Coronary artery (tissue), 2 donors: ENCODE data around the gene IL36G.

ENCODE experiments used
- DNase-seq: peaks from one replicate; pipeline ENCODE4 v3.0.0-alpha.2; 2017; ENCODE audit warnings: low spot score
- H3K27ac ChIP-seq, 2 donors: fragments of 200-600 bp; sonication (generic); one replicate each; pipeline ENCODE4 v1.5.1; 2016 to 2019
- H3K4me3 ChIP-seq: fragments of 200-600 bp; sonication (generic); 2 replicates; pipeline ENCODE4 v1.5.1; 2016; ENCODE audit warnings: mild to moderate bottlenecking, moderate library complexity
- CTCF ChIP-seq: fragments of 200-600 bp; sonication (generic); IDR thresholded peaks from one replicate; pipeline ENCODE4 v1.5.1; 2019; ENCODE audit warnings: antibody characterized with exemption

Gene IL36G

DNA sequence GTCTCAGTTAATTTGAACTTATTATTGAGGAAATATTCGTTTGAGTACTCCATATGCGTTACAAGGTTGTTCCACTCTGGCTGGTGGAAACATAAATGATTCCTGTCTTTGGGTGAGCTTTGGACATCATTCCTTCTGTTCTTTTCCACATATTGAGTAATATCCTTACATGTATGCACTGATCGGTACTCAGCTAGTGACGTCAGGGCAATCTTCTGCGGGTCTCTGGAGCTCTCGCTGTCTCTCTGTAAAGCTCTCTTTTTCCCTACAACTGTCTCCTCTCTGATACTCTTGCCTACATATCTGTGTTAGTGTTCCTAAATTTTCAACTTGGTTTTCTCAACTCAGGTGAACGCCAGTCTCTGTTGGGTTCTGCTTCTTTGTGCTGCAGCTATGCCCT lies 23.4 kb upstream of the IL36G start:
- H3K4me3 ChIP-seq = no peak overlapping the region
- TF ChIP-seq CTCF = no peak
- H3K27ac ChIP-seq = no peak overlapping the region
- DNase-seq = no peak

GRCh38 chr2:112957511-112957910 lies 20.3 kb upstream of the IL36G start:
- DNase-seq = no peak
- H3K4me3 ChIP-seq = no peak overlapping the region
- TF ChIP-seq CTCF = no peak
- no peak overlapping the region for H3K27ac ChIP-seq

DNA sequence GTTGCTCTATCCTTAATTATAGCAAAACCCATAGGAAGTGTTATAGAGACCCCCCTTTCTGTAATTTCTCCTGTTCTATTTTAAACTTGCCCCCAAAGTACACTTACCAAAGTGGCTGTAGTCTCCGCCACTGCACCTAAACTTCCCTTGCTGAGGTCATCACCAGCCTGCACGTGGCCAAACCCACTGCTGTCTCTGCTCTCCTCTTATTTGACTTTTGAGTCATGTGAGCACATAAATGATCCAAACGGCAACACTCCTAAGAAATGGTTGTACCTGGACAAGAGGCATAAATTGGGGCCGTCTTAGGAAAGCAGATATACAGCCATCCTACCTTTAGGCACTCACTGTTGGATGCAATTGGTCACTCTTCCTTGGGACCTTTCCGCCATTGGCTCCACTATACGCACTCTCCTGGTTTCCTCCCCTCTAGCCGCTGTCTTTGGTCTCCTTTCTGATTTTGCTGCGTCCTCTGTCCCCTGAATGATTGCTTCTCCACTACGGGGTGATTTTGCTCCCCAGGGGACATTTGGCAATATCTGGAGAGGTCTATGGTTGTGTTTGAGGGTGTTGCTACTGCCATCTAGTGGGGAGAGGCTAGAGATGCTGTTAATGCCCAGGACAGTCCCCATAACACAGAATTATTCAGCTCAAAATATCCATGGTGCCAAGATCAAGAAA lies 19.2 kb upstream of the IL36G start:
- no peak for DNase-seq
- Histone ChIP-seq H3K4me3 (no peak overlapping the region), H3K27ac (no peak overlapping the region)
- peak; percentile 28 for TF ChIP-seq CTCF

DNA sequence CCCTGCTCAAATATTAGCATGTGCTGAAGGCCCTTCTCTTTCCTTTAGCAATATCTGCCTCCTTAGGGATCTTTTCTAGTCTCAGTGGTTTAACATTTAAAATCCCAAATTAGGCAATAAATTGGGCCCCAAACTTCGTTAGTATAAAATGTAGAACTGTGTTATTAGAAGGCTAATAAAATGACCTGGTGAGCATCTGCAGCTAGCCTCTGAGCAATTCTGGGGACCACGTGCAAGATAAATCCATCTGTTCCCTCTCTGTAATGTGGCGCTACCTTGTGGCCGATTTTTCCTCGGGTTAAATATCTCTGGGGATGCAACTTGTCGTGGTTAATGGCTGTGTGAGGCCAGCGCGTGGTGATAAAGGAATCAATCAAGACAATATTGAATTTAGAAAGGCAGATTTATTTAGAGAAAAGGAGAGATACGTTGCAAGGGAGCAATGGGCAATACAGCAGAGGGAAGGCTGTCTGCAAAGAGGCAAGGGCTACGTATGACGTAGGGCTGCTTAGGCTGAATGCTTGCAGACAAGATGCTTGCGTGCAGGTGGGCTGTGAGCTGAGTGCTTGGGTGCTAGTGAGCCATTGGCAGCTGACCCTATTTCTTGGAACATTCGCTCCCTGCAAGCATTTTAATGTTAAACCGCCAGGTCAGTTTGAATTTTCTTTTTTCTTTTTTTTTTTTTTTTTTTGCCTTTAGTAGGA lies 18.5 kb upstream of the IL36G start:
- no peak overlapping the region for H3K27ac ChIP-seq
- peak; percentile 16 for TF ChIP-seq CTCF
- no peak overlapping the region for H3K4me3 ChIP-seq
- DNase-seq = no peak

- no peak for TF ChIP-seq CTCF
- no peak for DNase-seq
- no peak overlapping the region for H3K4me3 ChIP-seq
- no peak overlapping the region for H3K27ac ChIP-seq
Observed at GRCh38 chr2:112960230-112960825, 17.5 kb upstream of the IL36G start.

DNA sequence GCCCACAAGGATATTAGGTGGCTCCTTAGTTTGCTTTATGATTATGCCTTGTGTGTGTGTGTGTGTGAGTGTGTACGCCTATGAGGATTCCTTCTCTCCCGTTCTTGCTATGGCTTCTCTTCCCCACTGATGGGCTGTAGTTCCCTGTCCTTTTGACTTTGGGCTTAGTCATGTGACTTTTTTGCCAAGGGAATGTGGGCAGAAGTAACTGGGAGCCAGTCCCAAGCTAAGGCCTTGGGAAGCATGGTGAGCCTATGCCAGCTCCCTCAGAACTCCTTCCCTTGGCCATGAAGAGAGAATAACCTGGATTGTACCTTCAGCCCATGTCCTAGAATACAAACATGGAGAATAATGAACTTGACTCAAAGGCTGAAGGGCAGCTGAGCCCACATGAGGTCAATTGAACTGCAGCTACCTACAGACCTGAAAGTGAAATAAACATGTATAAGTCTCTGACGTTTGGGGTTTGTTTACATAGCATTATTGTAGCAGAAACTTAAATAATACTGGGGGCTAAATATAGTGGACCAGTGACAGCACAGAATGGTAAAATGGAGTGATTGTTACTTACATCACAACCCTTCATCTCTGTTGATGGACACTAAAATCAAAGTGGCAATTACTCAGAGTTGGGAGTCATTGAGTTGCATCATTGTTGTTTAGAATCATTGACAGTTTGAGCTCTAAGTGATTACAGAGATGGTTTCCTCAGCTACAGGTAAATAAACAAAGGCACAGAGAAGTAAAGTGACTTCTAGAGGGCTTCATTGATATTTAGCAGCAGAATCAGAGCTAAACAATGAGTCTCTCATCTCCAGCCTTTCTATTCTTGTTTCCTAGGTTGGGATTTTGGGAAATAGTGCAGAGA lies 15.3 kb upstream of the IL36G start:
- Histone ChIP-seq H3K4me3 (no peak overlapping the region), H3K27ac (no peak overlapping the region)
- no peak for DNase-seq
- TF ChIP-seq CTCF = no peak
